ENCODE measurements around the gene PTGER3.

DNA sequence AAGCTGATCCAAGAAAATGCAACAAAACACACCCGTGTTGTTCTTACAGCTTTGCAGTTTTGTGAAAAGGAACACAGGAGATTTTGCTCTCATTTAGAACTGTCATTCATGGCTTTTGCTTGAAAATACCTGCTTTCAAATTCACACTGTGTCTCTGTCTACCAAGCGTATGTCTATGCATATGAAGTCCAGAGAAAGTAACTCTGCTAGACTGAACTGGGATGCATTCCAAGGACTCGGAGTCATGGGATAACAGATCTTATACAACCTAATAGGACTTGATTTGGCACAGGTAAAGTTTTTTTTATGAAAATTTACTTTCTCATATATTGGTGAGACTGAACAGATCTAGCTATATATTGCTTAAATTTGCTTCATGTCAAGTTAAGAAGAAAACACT is 102.4 kb downstream of the PTGER3 start:
- TF ChIP-seq, protein P1, sequence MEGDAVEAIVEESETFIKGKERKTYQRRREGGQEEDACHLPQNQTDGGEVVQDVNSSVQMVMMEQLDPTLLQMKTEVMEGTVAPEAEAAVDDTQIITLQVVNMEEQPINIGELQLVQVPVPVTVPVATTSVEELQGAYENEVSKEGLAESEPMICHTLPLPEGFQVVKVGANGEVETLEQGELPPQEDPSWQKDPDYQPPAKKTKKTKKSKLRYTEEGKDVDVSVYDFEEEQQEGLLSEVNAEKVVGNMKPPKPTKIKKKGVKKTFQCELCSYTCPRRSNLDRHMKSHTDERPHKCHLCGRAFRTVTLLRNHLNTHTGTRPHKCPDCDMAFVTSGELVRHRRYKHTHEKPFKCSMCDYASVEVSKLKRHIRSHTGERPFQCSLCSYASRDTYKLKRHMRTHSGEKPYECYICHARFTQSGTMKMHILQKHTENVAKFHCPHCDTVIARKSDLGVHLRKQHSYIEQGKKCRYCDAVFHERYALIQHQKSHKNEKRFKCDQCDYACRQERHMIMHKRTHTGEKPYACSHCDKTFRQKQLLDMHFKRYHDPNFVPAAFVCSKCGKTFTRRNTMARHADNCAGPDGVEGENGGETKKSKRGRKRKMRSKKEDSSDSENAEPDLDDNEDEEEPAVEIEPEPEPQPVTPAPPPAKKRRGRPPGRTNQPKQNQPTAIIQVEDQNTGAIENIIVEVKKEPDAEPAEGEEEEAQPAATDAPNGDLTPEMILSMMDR (IDR thresholded peaks at IDR 0.05) = no peak
- TF ChIP-seq POLR2A (IDR thresholded peaks at IDR 0.05) (no peak), EP300 (IDR thresholded peaks at IDR 0.05) (no peak), POLR2AphosphoS5 (IDR thresholded peaks at IDR 0.05) (no peak)
